Neural crest cell (in vitro differentiated cells): ENCODE results near the gene KDM1B. TPM values are rescaled to one million over a fixed set of nuclear protein-coding genes. Genes with fewer than 3 reads are reported as not detected.
"Not testable (repeated sequence)": the region's sequence is repeated elsewhere in the genome, so short reads cannot be mapped to it uniquely, and the experiment has no call there.

ENCODE experiments used
- DNase-seq: peaks from one replicate; pipeline ENCODE4 v3.0.0; 2021; ENCODE audit warnings: low read depth, mixed read lengths, low spot score
- H3K27ac Mint-ChIP-seq: one replicate; pipeline ENCODE4 v1.8.0; 2021; ENCODE audit warnings: mild to moderate bottlenecking, mixed read lengths; ENCODE audit not compliant: unreplicated experiment
- H3K27me3 Mint-ChIP-seq: 2 replicates; pipeline ENCODE4 v1.8.0; 2021; ENCODE audit warnings: low read depth, mild to moderate bottlenecking, mixed read lengths
- H3K36me3 Mint-ChIP-seq: 2 replicates; pipeline ENCODE4 v1.8.0; 2021; ENCODE audit warnings: low read depth, mild to moderate bottlenecking, mixed read lengths
- H3K4me1 Mint-ChIP-seq: 2 replicates; pipeline ENCODE4 v1.8.0; 2021; ENCODE audit warnings: mixed read lengths
- H3K4me3 Mint-ChIP-seq: one replicate; pipeline ENCODE4 v1.8.0; 2021; ENCODE audit warnings: mild to moderate bottlenecking, mixed read lengths
- H3K9me3 Mint-ChIP-seq: 2 replicates; pipeline ENCODE4 v1.8.0; 2021; ENCODE audit warnings: mixed read lengths
- CTCF ChIP-seq: fragments of 200-600 bp; sonication (generic); conservative IDR thresholded peaks from 2 replicates; pipeline ENCODE4 v1.5.0; 2021; ENCODE audit warnings: antibody characterized with exemption, mild to moderate bottlenecking
- total RNA-seq: library from RNA; stranded (reverse); gene quantifications from 2 replicates; pipeline ENCODE4 v1.2.1, GENCODE V29; 2021

KDM1B gene
- total RNA-seq, 1 donor from 2014 or later, result 21.6 TPM

- no peak overlapping the region for H3K27ac Mint-ChIP-seq
- DNase-seq, result no peak
- H3K27me3 Mint-ChIP-seq, result no peaks in the 10 kb centered on the region
- peaks cover 6% of the 10 kb centered on the region for H3K4me1 Mint-ChIP-seq
- no peak for TF ChIP-seq CTCF
- peaks cover 40% of the 10 kb centered on the region for H3K36me3 Mint-ChIP-seq
- no peaks in the 10 kb centered on the region for H3K9me3 Mint-ChIP-seq
- no peak overlapping the region for H3K4me3 Mint-ChIP-seq
These were observed 66.0 kb downstream of the KDM1B start for GRCh38 chr6:18221288-18221615.

DNA sequence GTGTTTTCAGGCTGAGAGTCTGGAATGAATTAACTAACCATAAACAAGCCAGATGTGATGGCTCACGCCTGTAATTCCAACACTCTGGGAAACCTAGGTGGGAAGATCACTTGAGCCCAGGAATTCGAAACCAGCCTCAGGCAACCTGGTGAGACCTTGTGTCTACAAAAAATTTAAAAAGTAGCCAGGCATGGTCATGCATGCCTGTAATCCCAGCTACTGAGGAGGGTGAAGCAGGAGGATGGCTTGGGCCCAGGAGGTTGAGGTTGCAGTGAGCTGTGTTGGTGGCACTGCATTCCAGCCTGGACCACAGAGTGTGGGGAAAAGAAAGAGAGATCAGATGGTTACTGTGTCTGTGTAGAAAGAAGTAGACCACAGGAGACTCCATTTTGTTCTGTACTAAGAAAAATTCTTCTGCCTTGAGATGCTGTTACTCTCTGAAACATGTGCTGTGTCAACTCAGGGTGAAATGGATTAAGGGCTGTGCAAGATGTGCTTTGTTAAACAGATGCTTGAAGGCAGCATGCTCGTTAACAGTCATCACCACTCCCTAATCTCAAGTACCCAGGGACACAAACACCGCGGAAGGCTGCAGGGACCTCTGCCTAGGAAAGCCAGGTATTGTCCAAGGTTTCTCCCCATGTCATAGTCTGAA, 71.4 kb downstream of the KDM1B start:
- peaks cover 14% of the 10 kb centered on the region for H3K9me3 Mint-ChIP-seq
- H3K4me3 Mint-ChIP-seq, DNase-seq, H3K4me1 Mint-ChIP-seq, H3K27ac Mint-ChIP-seq, H3K27me3 Mint-ChIP-seq: not testable (repeated sequence)
- H3K36me3 Mint-ChIP-seq, result peaks cover 55% of the 10 kb centered on the region

GRCh38 chr6:18227166-18227565, 71.9 kb downstream of the KDM1B start:
- not testable (repeated sequence) for DNase-seq, H3K4me3 Mint-ChIP-seq, H3K27me3 Mint-ChIP-seq, H3K27ac Mint-ChIP-seq, H3K4me1 Mint-ChIP-seq
- Mint-ChIP-seq H3K9me3 (peaks cover 18% of the 10 kb centered on the region), H3K36me3 (peaks cover 59% of the 10 kb centered on the region)

- H3K27ac Mint-ChIP-seq, H3K4me3 Mint-ChIP-seq, H3K4me1 Mint-ChIP-seq, H3K27me3 Mint-ChIP-seq, DNase-seq: not testable (repeated sequence)
- H3K9me3 Mint-ChIP-seq, result peaks cover 26% of the 10 kb centered on the region
- H3K36me3 Mint-ChIP-seq, result peaks cover 70% of the 10 kb centered on the region
These were observed 73.4 kb downstream of the KDM1B start for GRCh38 chr6:18228590-18228989.

DNA sequence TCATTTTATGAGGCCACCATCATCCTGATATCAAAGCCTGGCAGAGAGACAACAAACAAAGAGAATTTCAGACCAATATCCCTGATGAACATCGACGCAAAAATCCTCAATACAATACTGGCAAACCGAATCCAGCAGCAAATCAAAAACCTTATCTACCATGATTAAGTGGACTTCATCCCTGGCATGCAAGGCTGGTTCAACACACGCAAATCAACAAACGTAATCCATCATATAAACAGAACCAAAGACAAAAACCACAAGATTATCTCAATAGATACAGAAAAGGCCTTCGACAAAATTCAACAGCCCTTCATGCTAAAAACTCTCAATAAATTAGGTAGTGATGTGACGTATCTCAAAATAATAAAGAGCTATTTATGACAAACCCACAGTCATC, 76.6 kb downstream of the KDM1B start:
- H3K4me1 Mint-ChIP-seq, H3K27ac Mint-ChIP-seq, H3K27me3 Mint-ChIP-seq, H3K4me3 Mint-ChIP-seq, DNase-seq: not testable (repeated sequence)
- Mint-ChIP-seq H3K9me3 (peaks cover 34% of the 10 kb centered on the region), H3K36me3 (peaks cover 90% of the 10 kb centered on the region)

- DNase-seq, H3K27me3 Mint-ChIP-seq, H3K27ac Mint-ChIP-seq, H3K4me1 Mint-ChIP-seq, H3K4me3 Mint-ChIP-seq: not testable (repeated sequence)
- Mint-ChIP-seq H3K36me3 (peaks cover 74% of the 10 kb centered on the region), H3K9me3 (peaks cover 34% of the 10 kb centered on the region)
These were observed 78.5 kb downstream of the KDM1B start for GRCh38 chr6:18233770-18234169.

DNA sequence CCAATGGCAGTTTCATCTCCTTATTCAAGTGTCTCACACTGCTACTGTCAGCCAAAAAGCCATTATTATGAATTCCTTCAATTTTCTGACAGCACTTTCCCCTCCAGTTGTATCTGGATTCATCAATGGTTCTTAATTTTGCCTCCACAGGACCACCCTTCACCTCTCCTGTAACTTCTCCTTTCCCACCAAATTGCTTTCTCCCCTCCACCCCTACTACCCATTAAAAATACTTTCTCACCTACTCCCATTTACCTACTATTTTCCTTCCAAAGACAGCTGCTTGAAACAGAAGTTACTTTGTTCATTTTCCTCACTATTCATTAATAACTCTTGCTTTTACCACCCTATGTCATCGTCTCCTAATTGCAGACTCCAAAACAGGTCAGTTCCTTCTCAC, 79.3 kb downstream of the KDM1B start:
- H3K36me3 Mint-ChIP-seq, result peaks cover 69% of the 10 kb centered on the region
- no peak for DNase-seq
- H3K4me3 Mint-ChIP-seq, result no peak overlapping the region
- H3K27ac Mint-ChIP-seq, result no peak overlapping the region
- H3K27me3 Mint-ChIP-seq, result no peaks in the 10 kb centered on the region
- TF ChIP-seq CTCF, result no peak
- H3K9me3 Mint-ChIP-seq, result peaks cover 31% of the 10 kb centered on the region
- H3K4me1 Mint-ChIP-seq, result no peaks in the 10 kb centered on the region

DNA sequence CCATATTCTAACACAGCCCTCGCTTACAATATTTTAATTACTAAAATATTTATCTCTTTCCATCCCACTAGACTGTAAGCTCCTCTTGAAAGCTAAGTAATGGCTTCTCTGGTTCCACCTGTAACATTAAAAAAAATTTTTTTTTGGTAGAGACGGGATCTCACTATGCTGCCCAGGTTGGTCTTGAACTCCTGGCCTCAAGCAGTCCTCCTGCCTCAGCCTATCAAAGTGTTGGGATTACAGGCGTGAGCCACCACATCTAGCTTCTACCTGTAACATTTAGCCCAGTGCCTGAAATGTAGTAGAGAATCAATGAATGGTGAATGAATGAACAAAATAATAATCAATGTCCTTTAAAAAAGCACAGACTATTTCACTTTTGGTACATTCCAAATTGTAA, 80.3 kb downstream of the KDM1B start:
- Mint-ChIP-seq H3K27ac (no peak overlapping the region), H3K4me1 (no peaks in the 10 kb centered on the region), H3K9me3 (peaks cover 28% of the 10 kb centered on the region), H3K4me3 (no peak overlapping the region), H3K36me3 (peaks cover 61% of the 10 kb centered on the region), H3K27me3 (no peaks in the 10 kb centered on the region)
- TF ChIP-seq CTCF, result no peak
- DNase-seq, result no peak
